Caki2 (cell line): ENCODE data around the gene TSPAN15. TPM values are rescaled to one million over a fixed set of nuclear protein-coding genes. Genes with fewer than 3 reads are reported as not detected.
"Not testable (repeated sequence)": the region's sequence is repeated elsewhere in the genome, so short reads cannot be mapped to it uniquely, and the experiment has no call there.

ENCODE experiments used
- DNase-seq: peaks from one replicate; pipeline ENCODE4 v3.0.0-alpha.2; 2015; ENCODE audit warnings: low read depth
- in situ Hi-C: cut with HindIII; loops from 2 replicates; pipeline ENCODE4 v1.10.0; 2016; ENCODE audit warnings: low sequenced_read_pairs, low pct_unique_long_range_greater_than_20kb, mixed read lengths
- total RNA-seq: library from RNA; depleted of rRNA; stranded (reverse); fragments of >200 nt; shearing (Covaris generic); gene quantifications from 2 replicates; pipeline ENCODE4 v1.2.3, GENCODE V29; 2014; ENCODE audit warnings: low replicate concordance

TSPAN15 gene
- total RNA-seq, 1 experiment from 2014 or later = 51.0 TPM

DNA sequence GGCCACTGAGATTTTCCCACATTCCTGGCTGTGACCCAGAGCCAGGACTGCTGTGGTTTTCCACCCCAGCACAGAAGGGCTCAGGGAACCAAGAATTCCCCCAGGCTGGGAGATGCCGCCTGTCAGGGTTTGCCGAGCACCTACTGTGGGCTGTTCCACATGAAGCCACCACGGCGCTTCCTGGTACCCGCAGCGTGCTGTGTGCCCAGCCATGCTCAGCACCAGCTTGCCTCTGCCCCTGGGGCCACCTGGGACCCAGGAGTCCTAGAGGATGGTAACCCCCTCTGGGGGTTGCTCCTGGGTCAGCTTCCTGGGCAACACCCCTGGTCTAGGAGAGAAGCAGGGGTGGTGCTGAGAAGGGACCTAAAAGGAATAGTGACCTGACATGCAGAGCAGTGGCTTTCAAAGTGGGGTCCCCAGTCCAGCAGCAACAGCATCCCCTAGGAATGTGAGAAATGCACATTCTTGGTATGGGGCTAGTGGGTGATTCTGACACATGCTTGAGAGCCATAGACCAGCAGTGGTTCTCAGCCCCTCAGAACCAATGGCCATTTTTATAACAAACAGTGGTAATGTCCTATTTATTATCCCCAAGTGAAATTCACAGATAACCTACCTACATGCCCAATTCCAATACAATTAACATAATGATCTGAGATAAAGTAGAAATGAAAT is 53.4 kb downstream of the TSPAN15 start:
- in situ Hi-C loops = no loop called here
- no peak for DNase-seq

DNA sequence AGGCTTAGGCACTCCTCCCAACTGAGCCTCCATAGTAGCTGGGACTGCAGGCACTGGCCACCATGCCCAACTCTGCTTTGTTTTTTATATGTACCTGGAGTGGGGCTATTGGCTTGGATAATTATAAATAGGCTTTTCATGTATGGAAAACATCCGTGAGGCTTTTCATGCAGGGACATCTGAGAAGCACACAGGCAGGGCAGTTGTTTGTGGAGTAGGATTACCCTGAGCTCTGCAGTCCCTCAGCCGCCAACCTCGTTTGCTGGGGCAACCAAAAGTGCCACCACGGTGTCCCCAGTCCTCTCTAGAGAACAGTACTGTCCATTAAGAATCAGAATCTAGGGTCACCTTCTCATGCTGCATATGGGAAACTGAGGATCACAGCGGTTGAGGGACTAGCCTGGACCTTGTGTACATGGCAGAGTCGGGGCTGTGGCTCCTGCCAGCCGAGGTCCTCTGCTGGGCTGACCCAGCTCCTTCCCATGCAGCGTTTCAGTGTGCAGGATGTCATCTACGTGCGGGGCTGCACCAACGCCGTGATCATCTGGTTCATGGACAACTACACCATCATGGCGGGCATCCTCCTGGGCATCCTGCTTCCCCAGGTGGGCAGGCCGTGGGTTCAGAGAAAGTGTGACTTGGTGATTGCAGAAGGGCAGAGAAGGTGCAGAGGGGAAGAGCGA is 54.5 kb downstream of the TSPAN15 start:
- in situ Hi-C loops = no loop called here

DNA sequence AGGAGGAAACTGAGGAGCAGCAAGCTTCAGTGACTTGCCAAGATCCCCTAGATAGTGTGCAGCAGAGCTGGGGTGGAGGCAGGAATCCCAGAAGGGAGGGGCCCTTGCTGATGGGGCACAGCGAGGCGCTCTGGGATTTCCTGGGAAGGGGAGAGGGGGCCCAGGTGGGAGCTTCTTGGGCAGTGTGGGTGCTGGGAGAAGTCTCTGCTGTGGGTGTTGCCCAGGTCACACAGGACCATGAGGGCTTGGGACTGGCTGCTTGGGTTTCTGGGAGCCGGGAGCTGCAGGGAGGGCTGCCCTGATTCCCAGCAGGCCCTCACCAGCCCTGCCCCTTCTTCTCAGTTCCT is 55.2 kb downstream of the TSPAN15 start:
- in situ Hi-C loops = no loop called here
- no peak for DNase-seq

More for the DNA sequence above, 54.5 kb downstream of the TSPAN15 start:
- DNase-seq = no peak

DNA sequence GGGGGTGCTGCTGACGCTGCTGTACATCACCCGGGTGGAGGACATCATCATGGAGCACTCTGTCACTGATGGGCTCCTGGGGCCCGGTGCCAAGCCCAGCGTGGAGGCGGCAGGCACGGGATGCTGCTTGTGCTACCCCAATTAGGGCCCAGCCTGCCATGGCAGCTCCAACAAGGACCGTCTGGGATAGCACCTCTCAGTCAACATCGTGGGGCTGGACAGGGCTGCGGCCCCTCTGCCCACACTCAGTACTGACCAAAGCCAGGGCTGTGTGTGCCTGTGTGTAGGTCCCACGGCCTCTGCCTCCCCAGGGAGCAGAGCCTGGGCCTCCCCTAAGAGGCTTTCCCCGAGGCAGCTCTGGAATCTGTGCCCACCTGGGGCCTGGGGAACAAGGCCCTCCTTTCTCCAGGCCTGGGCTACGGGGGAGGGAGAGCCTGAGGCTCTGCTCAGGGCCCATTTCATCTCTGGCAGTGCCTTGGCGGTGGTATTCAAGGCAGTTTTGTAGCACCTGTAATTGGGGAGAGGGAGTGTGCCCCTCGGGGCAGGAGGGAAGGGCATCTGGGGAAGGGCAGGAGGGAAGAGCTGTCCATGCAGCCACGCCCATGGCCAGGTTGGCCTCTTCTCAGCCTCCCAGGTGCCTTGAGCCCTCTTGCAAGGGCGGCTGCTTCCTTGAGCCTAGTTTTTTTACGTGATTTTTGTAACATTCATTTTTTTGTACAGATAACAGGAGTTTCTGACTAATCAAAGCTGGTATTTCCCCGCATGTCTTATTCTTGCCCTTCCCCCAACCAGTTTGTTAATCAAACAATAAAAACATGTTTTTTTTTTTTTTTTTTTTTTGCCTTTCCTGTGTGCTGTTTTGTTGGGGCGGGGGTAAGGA is 55.8 kb downstream of the TSPAN15 start:
- DNase-seq = no peak
- in situ Hi-C loops = no loop called here

DNA sequence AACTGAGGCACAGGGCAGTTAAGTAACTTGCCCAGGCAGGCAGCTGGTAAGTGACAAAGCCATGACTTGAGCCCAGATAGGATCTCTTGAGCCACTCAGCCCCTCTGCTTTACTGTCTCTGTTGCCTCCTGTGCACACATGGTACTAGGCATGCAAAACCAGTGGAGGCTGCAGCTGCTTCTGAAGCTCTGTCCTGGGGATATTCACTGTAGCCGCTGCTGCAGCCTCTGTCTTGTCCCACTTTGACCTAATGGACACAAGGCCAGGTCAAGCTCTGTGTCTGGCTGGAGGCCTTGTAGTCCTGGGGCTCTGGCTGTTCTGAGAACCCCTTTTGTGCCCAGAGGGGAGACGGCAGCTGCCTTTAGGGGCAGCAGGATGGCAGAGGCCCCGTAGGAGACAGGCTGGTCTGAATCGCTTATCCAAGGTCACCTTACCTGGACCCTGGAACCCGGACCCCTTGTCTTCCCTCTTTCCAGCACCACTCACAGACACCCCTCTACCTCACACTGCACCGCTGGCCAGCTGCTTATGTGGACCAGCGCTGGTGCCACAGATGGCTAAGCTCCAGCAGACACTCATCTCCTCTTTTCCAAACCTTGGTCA is 57.6 kb downstream of the TSPAN15 start:
- in situ Hi-C loops = no loop called here
- no peak for DNase-seq

DNA sequence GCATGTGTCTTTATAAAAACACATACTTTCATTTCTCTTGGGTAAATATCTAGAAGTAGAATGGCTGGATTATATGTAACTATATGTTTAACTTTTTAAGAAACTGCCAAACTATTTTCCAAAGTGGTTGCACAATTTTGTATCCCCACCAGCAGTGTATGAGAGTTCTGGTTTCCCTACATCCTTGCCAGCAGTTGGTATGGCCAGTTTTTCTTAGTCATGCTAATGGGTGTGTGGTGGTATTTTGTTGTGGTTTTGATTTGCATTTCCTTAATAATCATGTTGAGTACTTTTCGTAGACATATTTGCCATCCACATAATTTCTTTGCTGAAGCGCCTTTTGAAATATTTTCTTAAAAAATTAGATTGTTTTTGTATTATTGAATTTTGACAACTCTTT is 61.6 kb downstream of the TSPAN15 start:
- DNase-seq = no peak
- in situ Hi-C loops = no loop called here

DNA sequence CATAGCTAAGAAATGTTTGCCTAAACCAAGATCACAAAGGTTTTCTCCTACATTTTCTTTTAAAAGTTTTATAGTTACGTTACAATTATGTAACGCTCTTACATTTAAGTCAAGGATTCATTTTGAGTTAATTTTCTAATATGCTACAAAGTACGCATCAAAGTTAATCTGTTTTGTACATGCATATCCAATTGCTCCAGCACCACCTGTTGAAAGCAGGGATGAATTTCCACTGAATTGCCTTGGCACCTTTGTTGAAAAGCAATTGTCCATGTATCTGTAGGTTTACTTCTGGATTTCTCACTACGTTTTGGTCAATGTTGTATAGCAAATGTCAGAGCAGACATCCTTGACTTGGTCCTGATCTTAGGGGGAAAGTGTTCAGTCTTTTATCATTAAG is 62.4 kb downstream of the TSPAN15 start:
- in situ Hi-C loops = no loop called here

DNA sequence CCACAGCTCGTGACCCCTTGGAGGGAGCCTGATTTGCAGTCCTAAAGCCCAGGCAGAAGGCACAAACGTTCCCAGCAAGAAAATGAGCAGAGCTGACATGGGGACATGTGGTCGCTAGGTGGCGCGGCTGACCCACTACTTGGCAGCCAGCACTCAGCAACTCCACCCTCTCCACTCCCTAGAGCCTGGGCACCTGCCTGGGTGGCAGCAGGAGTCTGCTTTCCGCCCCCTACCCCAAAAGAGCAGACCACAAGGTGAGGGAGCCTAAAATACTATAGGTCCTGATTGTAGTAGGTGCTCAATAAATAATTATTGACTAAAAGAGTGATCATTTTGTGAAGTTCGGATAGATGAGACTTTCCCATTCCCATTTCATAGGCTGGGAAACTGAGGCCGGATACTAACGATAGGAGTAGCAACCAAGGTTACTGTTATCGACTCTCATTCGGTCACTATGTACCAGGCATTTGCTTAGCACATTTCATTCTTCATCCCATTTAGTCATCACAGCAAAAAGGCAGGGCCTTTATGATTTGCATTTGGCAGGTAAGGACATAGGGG is 64.5 kb downstream of the TSPAN15 start:
- peak; percentile 59 for DNase-seq
- in situ Hi-C loops = no loop called here

More for the DNA sequence above, 62.4 kb downstream of the TSPAN15 start:
- DNase-seq = no peak

DNA sequence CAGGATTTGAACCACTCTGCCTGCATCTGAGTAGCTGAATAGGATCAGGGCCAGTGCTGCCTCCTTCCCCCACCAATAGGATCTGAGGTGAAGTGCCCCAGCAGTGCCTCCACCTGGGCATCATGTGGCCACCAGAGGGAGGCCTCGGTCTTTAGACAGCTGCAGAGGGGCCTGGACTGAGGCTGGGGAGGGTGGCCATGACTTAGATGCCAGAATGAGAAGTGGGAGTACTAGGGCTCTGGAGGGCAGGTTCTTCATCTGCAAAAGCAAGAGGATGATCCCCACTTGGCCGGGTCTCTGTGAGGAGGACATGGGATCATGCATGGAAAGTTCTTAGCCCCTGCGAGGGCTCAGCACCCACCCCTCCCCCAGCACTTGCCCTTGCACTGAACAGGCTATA is 65.1 kb downstream of the TSPAN15 start:
- DNase-seq = no peak
- in situ Hi-C loops = no loop called here

DNA sequence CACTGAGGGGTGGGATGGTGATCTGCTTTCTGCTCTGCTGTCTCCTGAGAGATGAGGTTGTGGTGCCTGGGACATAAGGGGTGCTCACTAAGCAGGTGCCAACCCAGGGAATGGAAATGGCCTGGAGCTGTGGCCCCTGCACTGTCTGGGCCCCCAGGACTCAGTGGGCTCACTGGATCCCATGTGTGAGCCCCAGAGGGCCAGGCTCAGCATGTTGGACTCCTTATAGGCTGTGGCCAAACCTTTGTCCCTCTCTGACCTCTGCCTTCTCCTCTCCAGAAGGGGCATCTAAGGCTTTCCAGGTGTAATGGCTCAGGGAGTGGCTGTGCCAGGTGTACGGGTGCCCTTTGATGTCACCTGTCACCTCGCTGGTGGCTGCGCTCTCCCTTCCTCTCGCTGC is 65.5 kb downstream of the TSPAN15 start:
- DNase-seq = no peak
- in situ Hi-C loops = no loop called here

DNA sequence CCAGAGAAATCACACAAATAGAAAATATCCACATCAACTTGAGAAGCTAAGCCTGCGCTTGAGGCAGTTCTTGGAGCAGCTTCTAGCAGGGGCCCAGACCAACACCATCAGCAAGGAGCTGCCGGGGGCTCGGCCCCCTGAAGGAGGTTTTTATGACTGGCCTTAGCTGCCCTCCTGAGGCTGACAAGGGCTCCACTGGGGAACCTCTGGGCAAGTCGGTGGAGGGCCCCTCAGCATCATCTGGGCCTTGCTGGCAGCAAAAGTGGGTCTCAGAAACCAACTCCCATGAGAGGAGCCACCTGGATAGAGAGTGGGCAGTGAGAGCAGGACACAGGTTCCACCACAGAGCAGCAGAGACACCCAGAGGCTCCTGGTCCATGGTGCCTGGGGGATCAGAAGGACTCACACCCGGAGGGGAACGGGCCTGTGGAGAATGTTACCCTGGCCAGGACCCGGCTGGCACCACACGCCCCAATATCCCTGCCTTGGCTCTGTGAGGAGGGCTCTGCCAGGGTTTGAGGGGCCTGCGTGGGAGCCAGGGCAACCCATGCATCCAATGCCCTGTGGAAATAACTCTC is 66.1 kb downstream of the TSPAN15 start:
- in situ Hi-C loops = no loop called here
- DNase-seq = no peak

DNA sequence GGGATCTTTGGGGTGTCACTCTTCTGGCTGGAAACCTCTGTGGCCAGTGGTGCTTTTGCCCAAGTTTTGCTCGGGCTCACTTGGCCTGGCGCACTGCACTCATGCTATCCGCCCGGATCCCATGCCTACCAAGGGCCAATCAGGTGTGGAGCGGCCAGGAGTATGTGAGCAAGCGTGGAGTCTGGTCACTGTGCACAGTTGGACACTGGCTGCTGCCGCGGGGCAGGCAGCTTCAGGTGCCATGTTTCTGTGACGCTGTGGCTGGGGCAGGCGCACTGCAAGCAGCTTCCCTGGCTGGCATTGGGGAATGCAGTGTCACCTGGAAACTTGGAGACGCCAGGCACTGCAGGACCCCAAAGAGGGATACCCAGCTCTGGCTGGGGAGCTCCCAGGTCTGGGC is 76.7 kb downstream of the TSPAN15 start:
- in situ Hi-C loops = no loop called here
- DNase-seq = no peak

DNA sequence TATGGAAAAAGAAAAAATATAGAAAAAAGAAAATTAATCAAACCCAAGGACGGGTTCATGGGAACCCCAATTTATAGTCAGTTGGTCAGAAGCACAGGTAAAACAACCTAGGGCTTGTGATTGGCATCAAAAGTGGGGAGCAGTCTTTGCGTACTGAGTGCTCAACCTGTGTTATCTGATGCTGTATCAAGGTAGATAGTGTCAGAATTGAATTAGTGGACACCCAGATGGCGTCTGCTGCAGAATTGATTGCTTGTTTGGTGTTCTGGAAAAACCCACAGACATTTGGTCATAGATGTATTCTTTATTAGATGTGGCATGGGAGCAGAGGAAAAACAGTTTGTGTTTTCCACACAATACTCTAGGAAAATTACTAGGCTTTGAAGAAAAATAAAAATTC is 82.4 kb downstream of the TSPAN15 start:
- no peak for DNase-seq
- in situ Hi-C loops = no loop called here

DNA sequence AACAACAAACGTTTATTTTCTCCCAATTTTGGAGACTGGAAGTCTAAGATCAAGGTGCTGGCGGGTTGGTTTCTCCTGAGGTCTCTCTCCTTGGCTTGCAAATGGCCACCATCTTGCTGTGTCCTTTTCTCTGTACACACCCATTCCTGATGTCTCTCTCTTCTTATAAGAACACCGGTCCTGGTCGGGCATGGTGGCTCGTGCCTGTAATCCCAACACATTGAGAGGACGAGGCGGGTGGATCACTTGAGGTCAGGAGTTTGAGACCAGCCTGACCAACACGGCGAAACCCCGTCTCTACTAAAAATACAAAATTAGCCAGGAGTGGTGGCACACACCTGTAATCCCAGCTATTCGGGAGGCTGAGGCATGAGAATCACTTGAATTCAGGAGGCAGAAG is 85.3 kb downstream of the TSPAN15 start:
- DNase-seq, in situ Hi-C loops: not testable (repeated sequence)

DNA sequence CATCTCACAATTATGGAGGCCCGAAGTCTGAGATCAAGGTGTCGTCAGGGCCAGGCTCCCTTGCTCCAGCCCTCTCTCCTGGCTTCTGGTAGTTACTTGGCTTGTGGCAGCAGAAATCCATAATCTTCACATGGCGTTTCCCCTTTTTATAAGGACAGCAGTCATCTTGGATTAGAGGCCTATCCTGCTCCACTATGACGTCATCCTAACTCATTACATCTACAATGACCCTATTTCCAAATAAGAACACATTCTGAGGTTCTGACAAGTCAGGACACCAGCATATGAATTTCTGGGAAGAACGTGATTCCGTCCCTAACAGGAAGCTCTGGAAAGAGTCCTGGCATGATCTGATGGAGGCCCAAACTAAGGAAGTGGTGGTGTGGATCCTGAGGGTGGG is 86.2 kb downstream of the TSPAN15 start:
- in situ Hi-C loops = no loop called here
- DNase-seq = no peak

DNA sequence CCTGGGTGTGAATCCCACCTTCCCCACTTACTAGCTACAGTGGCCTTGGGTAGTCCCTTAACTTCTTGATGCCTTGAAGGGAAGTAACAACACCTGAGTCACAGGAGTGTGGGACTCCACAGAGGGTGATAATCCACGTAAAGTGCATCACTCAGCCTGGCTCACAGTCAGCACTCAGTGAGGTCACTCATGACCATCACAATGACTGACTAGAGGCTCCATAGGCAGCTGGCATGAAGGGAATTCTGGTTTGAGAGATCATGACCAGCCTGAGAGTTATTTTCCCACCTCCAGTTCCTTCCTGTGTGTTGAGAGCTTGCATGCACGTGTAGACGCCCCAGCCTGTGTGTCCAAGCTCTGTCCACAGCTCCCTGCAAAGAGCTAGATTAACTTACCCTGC is 87.2 kb downstream of the TSPAN15 start:
- DNase-seq = no peak
- in situ Hi-C loops = no loop called here

DNA sequence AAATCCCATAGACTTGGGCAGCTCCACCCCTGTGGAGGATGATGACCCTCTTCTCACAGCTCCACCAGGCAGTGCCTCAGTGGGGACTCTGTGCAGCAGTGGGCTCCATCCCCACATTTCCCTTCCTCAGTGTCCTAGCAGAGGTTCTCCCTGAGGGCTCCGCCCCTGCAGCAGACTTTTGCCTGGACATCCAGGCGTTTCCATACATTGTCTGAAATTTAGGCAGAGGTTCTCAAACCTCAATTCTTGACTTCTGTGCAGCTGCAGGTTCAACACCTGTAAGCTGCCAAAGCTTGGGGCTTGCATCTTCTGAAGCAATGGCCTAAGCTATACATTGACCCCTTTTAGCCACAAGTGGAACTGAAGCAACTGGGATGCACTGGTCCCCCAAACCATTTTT is 90.2 kb downstream of the TSPAN15 start:
- in situ Hi-C loops = no loop called here
- no peak for DNase-seq

DNA sequence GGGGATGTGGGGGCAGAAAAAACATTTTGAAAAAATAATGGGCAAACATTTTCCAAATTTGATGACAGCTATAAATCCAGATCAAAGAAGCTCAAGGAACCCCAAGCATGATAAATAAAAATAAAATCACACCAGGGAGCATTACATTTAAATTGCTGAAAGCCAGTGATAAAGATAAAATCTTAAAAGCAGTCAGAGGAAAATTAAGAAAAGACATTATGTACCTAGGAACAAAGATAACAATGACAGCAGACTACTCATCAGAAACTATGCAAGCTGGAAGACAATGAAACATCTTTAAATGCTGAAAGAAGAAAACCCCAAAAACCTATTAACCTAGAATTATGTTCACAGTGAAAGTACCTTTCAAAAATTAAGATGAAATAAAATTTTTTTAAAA is 98.7 kb downstream of the TSPAN15 start:
- in situ Hi-C loops = no loop called here

More for the DNA sequence above, 98.7 kb downstream of the TSPAN15 start:
- DNase-seq = peak; percentile 16
